ENCODE results near the gene ADCY5.

The ADCY5 gene

DNA sequence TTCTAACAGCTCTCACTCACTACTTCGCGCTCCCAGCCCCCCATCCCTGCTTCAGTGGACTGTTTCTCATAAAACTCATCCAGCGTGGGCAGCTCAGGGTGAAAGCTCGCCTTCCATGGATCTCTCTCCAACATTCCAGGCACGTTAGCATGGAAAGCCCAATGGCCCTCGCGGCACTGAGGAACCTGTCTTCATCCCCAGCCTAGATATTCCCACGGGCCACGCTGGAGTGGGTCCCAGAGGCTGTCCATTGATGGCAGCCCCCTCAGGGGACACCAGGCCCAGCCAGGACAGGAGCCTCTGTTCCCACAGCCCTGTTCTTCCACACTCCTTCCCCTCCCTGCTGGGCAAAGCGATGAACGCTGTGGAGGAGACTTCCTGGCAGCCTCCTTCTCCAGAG lies 126.0 kb downstream of the ADCY5 start:
- DNase-seq = no peak

GRCh38 chr3:123321806-123322205 lies 127.1 kb downstream of the ADCY5 start:
- DNase-seq = no peak

DNA sequence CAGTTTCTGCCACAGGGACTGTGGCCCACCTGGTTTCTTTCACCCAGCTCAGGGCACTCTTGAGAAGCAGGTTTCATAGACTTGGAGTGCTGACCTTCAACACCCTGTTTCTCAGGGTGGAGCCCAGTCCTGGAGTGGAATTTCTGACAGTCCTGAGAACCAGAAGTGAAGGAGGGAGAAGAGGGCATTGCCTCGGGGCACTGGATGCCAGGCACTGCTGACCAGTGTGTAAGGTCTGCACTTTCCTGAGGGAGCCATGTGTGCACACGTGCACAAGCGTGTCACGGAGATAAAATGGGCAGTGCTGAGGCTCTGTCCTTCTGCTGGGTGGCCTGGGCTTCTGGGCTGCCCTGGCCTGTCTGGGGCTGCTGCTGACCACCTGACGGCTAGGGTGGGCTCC lies 128.7 kb downstream of the ADCY5 start:
- no peak for DNase-seq

- DNase-seq = no peak
These were observed 129.1 kb downstream of the ADCY5 start for GRCh38 chr3:123319760-123320159.

DNA sequence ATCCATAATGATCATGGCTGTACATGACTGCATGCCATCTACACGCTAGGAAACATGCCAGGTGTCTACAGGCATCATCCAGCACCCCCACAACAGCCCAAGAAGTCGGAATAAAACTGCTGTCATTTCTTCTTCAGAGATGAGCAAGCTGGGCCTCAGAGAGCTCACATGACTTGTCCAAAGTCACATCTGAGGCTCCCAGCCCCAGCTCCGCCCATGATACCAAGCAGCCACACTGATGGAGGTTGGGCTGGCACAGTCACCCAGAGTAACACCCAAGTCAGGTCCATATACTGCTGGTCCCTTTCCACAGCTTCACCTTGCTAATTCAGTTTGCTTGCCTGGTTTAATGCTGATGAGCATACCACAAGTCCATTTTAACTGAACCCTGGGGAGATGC lies 130.5 kb downstream of the ADCY5 start:
- DNase-seq = no peak

DNA sequence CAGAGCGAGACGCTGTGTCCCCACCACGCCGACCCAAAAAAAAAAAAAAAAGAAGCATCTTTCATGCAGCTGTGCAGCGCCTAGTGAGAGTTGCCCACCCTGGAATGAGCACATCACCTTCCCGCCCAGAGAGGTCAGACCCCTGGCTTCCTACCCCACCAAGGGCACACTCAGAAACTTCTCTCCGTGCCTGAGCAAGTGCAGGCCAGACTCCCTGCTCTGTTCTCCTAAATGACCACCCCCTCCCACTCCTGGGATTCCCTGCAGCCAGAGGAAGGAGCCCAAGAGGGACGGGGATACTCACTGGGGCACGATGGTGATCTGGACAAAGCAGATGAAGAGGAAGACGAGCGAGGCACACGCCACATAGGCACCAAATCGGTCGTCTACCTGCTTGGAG lies 131.2 kb downstream of the ADCY5 start:
- no peak for DNase-seq

- DNase-seq = no peak
These were observed 133.7 kb downstream of the ADCY5 start for GRCh38 chr3:123315271-123315595.

GRCh38 chr3:123314359-123315270 lies 134.3 kb downstream of the ADCY5 start:
- peak; percentile 91 to 98 (median 94) for DNase-seq

GRCh38 chr3:123313889-123314288 lies 135.0 kb downstream of the ADCY5 start:
- DNase-seq = no peak

DNA sequence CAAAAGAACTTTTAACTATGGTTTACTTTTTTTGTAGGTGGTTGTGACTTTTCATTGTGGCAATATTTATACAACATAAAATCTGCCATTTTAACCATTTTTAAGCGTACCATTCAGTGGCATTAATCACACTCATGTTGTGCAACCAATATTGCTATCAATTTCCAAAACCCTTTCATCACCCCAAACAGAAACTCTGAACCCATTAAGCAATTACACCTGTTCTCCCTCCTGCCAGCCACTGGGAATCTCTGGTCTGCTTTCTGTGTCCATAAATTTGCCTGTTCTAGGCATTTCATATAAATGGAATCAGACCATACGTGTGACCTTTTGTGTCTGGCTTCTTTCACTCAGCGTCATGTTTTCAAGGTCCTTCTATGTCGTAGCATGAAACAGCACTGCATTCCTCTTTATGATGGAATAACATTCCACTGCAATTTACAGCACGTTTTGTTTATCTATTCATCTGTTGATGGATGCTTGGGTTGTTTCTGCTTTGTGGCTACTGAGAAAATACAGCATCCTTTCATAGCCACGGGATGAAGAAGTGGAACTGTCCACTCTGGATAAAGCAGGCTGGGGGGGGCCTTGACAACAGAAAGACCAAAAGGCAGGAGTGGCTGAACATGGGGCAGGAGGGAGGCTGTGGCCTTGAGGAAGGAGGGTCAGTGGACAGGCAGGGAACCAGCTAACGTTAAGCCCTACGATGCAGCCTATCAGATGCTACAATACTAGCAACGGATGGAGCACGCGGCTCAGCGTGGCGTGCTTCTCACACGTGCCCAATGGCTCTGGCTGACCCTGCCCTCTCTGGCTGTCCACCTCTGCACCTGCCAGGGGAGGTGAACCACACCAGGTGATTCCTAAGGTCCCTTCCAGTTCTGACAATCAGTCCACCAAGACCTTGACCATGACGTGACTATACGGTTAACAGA lies 136.3 kb downstream of the ADCY5 start:
- DNase-seq = no peak

GRCh38 chr3:123311201-123311600 lies 137.7 kb downstream of the ADCY5 start:
- no peak for DNase-seq

DNA sequence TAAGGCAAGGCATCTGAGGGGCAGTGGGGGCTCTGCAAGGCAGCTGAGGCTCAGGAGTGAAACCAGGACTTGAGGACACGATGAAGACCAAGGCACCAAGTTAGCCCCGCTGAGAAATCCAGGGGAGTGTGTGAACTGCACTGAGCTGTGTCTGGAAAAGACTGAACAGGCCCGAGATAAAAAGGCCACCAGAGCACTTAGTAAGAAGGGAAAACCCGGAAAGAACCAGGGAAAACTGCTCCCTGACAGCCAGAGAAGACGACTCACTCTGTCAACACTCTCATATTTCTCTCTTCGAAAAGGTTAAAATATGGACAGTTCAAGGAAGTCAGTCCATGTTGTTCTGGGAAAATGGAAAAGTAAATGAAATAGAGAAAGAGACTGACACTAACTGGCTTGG lies 138.1 kb downstream of the ADCY5 start:
- peak in 1 of 3 experiments; percentile 24 for DNase-seq

DNA sequence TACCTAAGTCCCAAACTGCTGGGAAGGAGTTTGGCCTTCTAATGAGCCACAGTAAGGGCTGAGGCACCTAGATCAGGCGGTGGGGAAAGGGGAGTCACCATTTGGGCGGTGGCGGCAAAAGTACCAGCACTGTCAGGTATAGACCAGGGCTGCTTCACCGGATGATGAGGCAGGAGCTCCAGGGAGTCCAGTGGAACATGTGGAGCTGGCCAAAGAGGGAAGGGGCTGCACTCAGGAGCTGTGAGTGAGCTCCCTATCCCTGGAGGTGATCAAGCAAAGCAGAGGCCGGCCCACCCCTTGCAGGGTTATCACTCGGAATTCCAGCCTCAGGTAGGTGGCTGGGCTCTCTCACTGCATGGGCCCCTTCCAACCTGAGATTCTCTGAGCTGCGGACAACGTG lies 138.7 kb downstream of the ADCY5 start:
- no peak for DNase-seq

GRCh38 chr3:123307064-123307463 lies 141.8 kb downstream of the ADCY5 start:
- no peak for DNase-seq

DNA sequence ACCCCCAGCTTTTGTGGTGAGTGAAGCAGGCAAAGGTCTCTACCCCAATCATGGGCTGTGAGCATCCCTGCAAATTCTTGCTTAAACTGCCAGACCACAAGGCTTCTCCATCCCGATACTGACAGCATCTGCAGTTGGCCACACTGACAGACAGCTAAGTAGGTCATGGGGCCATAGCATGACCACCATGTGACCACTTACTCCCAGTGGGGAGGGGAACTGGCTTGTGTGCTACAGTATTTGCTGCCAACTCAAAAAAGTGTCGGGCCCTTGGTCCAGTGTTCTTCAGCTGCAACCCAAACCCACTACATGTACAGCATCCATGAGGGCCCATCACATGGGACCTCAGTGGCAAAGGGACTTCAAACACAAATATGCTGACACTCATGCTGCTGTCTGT lies 143.7 kb downstream of the ADCY5 start:
- no peak for DNase-seq

DNA sequence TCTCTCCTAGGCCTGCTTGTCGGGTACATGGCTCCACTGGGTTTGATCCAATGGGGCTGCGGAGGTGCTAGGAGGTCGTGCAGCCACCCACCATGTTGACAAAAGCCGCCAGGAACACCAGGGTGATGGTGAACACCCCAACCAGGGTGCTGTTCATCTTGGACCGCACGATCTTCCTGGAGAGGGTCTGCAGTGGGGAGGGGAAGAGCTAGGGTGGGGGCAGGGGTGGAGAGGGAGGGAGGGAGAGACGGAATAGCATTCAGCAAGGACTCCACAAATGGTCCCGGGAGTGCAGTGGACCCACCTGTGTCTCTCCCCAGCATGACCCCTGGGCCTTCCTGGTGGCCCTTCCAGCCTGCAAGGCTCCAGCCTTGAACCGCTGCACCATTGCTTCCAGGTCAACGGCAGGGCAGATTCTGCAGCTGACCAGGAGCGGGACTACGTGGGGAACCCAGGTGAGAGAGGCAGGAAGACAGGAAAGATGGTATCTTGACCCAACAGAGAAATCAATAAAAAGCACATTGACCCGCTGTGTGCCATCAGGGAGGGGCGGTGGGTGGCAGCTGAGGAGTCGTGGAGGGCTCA lies 144.8 kb downstream of the ADCY5 start:
- no peak for DNase-seq

GRCh38 chr3:123302961-123303360 lies 145.9 kb downstream of the ADCY5 start:
- DNase-seq = no peak

DNA sequence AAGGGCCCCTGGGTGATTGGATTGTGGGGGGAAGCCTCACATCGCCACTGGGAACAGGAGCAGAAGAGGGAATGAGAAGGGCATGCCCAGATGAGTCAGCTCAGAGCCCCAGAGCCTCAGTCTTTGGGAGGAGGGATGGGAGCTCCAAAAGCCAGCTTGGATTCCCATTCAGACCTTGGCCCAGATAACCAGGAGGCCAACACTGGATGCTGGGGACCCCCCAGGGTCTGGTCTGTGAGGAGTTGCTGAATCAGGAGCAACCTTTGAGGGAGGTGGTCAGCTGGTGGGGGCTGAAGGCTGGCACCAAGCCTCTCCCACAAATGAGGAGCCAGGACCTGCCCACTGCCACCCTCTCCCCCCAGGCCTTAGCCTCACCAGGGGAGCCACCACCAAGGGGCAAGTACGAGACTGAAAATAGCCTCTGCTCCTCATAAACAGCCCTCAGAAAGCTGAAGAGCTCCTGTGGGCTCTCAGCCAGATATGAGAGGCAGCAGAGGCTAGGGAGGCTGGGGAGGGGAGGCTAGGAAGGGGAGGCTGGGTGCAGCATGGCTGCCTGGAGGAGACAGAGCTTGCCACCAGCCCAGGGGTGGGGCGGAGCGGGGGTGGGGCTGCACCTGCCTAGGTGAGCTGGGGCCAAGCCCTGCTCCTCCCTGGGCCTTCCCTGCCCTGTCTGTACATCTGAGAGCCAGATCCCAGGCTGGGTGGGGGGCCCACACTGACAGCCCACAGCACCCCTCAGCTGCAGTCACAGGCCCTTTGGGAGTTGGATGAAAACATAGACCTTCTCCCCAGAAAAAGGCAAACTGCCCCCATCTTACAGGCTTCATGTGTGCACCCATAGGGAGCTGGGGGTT lies 147.3 kb downstream of the ADCY5 start:
- no peak for DNase-seq

GRCh38 chr3:123300583-123300982 lies 148.3 kb downstream of the ADCY5 start:
- DNase-seq = no peak

GRCh38 chr3:123300056-123300455 lies 148.8 kb downstream of the ADCY5 start:
- DNase-seq = no peak

DNA sequence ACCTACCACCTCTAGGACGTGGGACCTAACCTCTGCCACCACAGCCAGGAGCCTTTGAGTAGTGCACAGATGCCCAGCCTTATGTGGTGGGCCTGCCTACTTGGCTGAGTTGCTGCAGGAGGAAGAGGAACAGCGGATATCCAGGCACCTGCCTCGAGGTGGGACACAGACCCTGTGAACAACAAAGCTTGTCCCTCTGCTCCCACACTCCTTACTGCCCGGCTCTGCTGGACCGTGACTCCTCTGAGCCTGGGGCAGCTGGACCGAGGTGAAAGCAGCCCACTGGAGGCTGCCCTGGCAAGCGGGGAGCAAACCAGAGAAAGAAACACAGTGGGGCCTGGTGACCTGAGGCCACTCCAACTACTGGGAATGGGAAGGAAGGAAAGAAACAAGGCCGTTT lies 149.3 kb downstream of the ADCY5 start:
- DNase-seq = no peak

DNA sequence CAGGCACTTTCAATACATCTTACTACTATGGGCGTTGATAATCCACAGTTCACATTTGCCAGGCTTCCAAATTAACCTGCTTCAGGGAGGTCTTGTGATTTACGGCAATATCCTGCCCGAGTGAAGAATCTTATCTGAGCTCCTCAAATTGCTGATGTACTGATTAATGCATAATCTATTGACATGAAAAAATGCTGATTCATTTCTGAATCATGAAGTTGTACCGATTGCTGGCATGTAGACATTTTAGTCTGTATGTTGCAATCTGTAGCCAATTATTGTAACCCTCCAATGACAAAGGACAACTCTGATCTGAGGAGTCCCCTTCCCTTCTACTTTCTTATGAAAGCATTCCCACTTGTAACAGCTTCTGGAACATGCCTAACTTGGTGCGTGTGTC lies 150.0 kb downstream of the ADCY5 start:
- DNase-seq = no peak

- DNase-seq = no peak
These were observed 151.3 kb downstream of the ADCY5 start for GRCh38 chr3:123297627-123297899.
